RWPE2 (cell line): Measurements from ENCODE around the gene CFP.
"Not testable (repeated sequence)": the region's sequence is repeated elsewhere in the genome, so short reads cannot be mapped to it uniquely, and the experiment has no call there.

ENCODE experiments used
- ATAC-seq: fragments of 200-7000 bp; cut with Tn5 transposase; 3 replicates; pipeline ENCODE4 v1.9.1; 2021; ENCODE audit warnings: low read depth
- DNase-seq: peaks from one replicate; pipeline ENCODE4 v3.0.0-alpha.2; 2020; ENCODE audit warnings: low spot score
- H3K27ac ChIP-seq: fragments of 450-650 bp; 2 replicates; pipeline ENCODE4 v1.5.1; 2017; ENCODE audit warnings: mild to moderate bottlenecking; ENCODE audit not compliant: poor library complexity, severe bottlenecking
- H3K27me3 ChIP-seq: fragments of 250-450 bp; sonication (Bioruptor Pico); 2 replicates; pipeline ENCODE4 v1.5.1; 2021; ENCODE audit warnings: mild to moderate bottlenecking, moderate library complexity; ENCODE audit not compliant: insufficient read depth, poor library complexity, severe bottlenecking
- H3K36me3 ChIP-seq: fragments of 250-450 bp; sonication (Bioruptor Pico); 2 replicates; pipeline ENCODE4 v1.5.1; 2020; ENCODE audit warnings: low read depth, mild to moderate bottlenecking, moderate library complexity
- H3K4me1 ChIP-seq: fragments of 250-450 bp; sonication (Bioruptor Pico); 2 replicates; pipeline ENCODE4 v1.5.1; 2021; ENCODE audit warnings: mild to moderate bottlenecking, moderate library complexity; ENCODE audit not compliant: insufficient read depth, poor library complexity, severe bottlenecking
- H3K4me3 ChIP-seq: fragments of 250-450 bp; sonication (Bioruptor Pico); 2 replicates; pipeline ENCODE4 v1.5.1; 2021; ENCODE audit warnings: mild to moderate bottlenecking, moderate library complexity; ENCODE audit not compliant: severe bottlenecking
- H3K9me3 ChIP-seq: fragments of 250-450 bp; sonication (Bioruptor Pico); 2 replicates; pipeline ENCODE4 v1.5.1; 2021; ENCODE audit warnings: mild to moderate bottlenecking, moderate library complexity; ENCODE audit not compliant: severe bottlenecking
- CTCF ChIP-seq: fragments of 450-650 bp; IDR thresholded peaks from one replicate; pipeline ENCODE4 v1.5.1; 2017; ENCODE audit warnings: mild to moderate bottlenecking, moderate library complexity; ENCODE audit not compliant: poor library complexity, severe bottlenecking

Gene CFP

GRCh38 chrX:47629419-47630200, at the start of gene CFP:
CFP (minus strand) TSS chrX:47629930; CDS start chrX:47629844, 86 bp downstream.
- TF ChIP-seq CTCF = no peak
- Histone ChIP-seq H3K27ac (no peak within 1 kb of the TSS), H3K36me3 (no peaks in the 10 kb centered on the region), H3K4me1 (no peaks in the 10 kb centered on the region), H3K27me3 (no peaks in the 10 kb centered on the region), H3K9me3 (no peaks in the 10 kb centered on the region), H3K4me3 (no peak within 1 kb of the TSS)
- ATAC-seq (no peak), DNase-seq (no peak)

GRCh38 chrX:47675959-47676859, 46.5 kb upstream of the CFP start:
- not testable (repeated sequence) for H3K4me1 ChIP-seq, H3K4me3 ChIP-seq, ATAC-seq, DNase-seq, H3K27me3 ChIP-seq, H3K9me3 ChIP-seq, H3K36me3 ChIP-seq, H3K27ac ChIP-seq

- TF ChIP-seq CTCF = no peak
- Histone ChIP-seq H3K4me3 (no peak overlapping the region), H3K36me3 (no peaks in the 10 kb centered on the region), H3K27ac (no peak overlapping the region), H3K4me1 (no peaks in the 10 kb centered on the region), H3K9me3 (no peaks in the 10 kb centered on the region), H3K27me3 (no peaks in the 10 kb centered on the region)
- no peak for DNase-seq
- no peak for ATAC-seq
These were observed 45.0 kb upstream of the CFP start for GRCh38 chrX:47674776-47675175.

GRCh38 chrX:47665797-47666196, 36.1 kb upstream of the CFP start:
- not testable (repeated sequence) for H3K4me3 ChIP-seq, H3K9me3 ChIP-seq, H3K27ac ChIP-seq, H3K4me1 ChIP-seq, DNase-seq, H3K36me3 ChIP-seq, H3K27me3 ChIP-seq, ATAC-seq

GRCh38 chrX:47664737-47665136, 35.0 kb upstream of the CFP start:
- Histone ChIP-seq H3K27ac (no peak overlapping the region), H3K4me3 (no peak overlapping the region), H3K36me3 (no peaks in the 10 kb centered on the region), H3K9me3 (no peaks in the 10 kb centered on the region), H3K4me1 (no peaks in the 10 kb centered on the region), H3K27me3 (no peaks in the 10 kb centered on the region)
- DNase-seq (no peak), ATAC-seq (no peak)
- TF ChIP-seq CTCF = no peak
